OCI-LY7 (cell line): Measurements from ENCODE around the gene LRP2. TPM values are rescaled to one million over a fixed set of nuclear protein-coding genes. Genes with fewer than 3 reads are reported as not detected.

Source experiments
- BruUV-seq: library from RNA; stranded (reverse); fragments of 400-500 nt; replicated peaks from 2 replicates; lab custom pipeline; 2021; lab: Mats Ljungman, UMichigan
- CTCF ChIA-PET: fragments of 300-600 bp; sonication (Branson Sonifier 250); formaldehyde crosslinking; loops from one replicate; lab custom pipeline; 2022; ENCODE audit warnings: antibody characterized with exemption; ENCODE audit not compliant: unreplicated experiment; lab: Charles Lee
- POLR2A ChIA-PET: fragments of 300-600 bp; sonication (Branson Sonifier 250); formaldehyde crosslinking; loops from one replicate; lab custom pipeline; 2022; ENCODE audit warnings: antibody characterized with exemption; lab: Charles Lee
- DNase-seq: peaks from one replicate; pipeline ENCODE4 v3.0.0-alpha.2; 2015; ENCODE audit warnings: low spot score
- H2AFZ ChIP-seq: fragments of 200-600 bp; sonication (generic), shearing (Covaris generic); 2 replicates; pipeline ENCODE4 v1.6.1; 2014; ENCODE audit warnings: mild to moderate bottlenecking, antibody characterized with exemption, low read length, moderate library complexity
- H3K27ac ChIP-seq: fragments of 200-600 bp; sonication (generic); 2 replicates; pipeline ENCODE4 v1.5.1; 2014; ENCODE audit warnings: mixed run types, low read depth, mild to moderate bottlenecking, moderate library complexity, low read length, inconsistent platforms; ENCODE audit not compliant: poor library complexity, severe bottlenecking
- H3K36me3 ChIP-seq: fragments of 200-600 bp; sonication (generic); 2 replicates; pipeline ENCODE4 v1.6.1; 2014; ENCODE audit warnings: mild to moderate bottlenecking, antibody characterized with exemption, low read length, moderate library complexity, mixed read lengths; ENCODE audit not compliant: insufficient read depth
- H3K4me1 ChIP-seq: fragments of 200-600 bp; sonication (generic); 2 replicates; pipeline ENCODE4 v1.5.1; 2014; ENCODE audit warnings: mild to moderate bottlenecking, low read length; ENCODE audit not compliant: insufficient read depth, poor library complexity, severe bottlenecking
- H3K4me2 ChIP-seq: fragments of 200-600 bp; sonication (generic); 2 replicates; pipeline ENCODE4 v1.6.1; 2014; ENCODE audit warnings: mild to moderate bottlenecking, low read length
- H3K4me3 ChIP-seq: fragments of 200-600 bp; sonication (generic); 2 replicates; pipeline ENCODE4 v1.5.1; 2014; ENCODE audit warnings: mild to moderate bottlenecking, low read depth, low read length; ENCODE audit not compliant: poor library complexity, severe bottlenecking
- H3K79me2 ChIP-seq: fragments of 200-600 bp; sonication (generic); 2 replicates; pipeline ENCODE4 v1.6.1; 2016; ENCODE audit warnings: low read depth, mild to moderate bottlenecking, low read length, moderate library complexity, mixed read lengths; ENCODE audit not compliant: insufficient read depth
- H3K9me2 ChIP-seq: fragments of 200-600 bp; sonication (generic); 2 replicates; pipeline ENCODE4 v1.6.1; 2016; ENCODE audit warnings: mild to moderate bottlenecking, low read length, mixed read lengths; ENCODE audit not compliant: insufficient read depth
- H3K9me3 ChIP-seq: fragments of 200-600 bp; sonication (generic); 2 replicates; pipeline ENCODE4 v1.6.1; 2014; ENCODE audit warnings: mild to moderate bottlenecking, mixed run types, low read length, mixed read lengths
- H4K20me1 ChIP-seq: fragments of 200-600 bp; sonication (generic); 2 replicates; pipeline ENCODE4 v1.6.1; 2014; ENCODE audit warnings: mild to moderate bottlenecking, antibody characterized with exemption, low read length, moderate library complexity, mixed read lengths; ENCODE audit not compliant: insufficient read depth
- EZH2phosphoT487 ChIP-seq: fragments of 200-600 bp; sonication (generic); IDR thresholded peaks from 2 replicates; pipeline ENCODE4 v1.6.1; 2018; ENCODE audit warnings: low read depth, borderline replicate concordance, mild to moderate bottlenecking, mixed run types, antibody characterized with exemption, low read length, moderate library complexity, mixed read lengths
- intact Hi-C: fragments of 100-400 bp; cut with micrococcal nuclease; formaldehyde crosslinking; loops from one replicate; pipeline ENCODE4 v1.10.0; 2022; ENCODE audit not compliant: unreplicated experiment
- total RNA-seq, 2 experiments: library from RNA; depleted of rRNA in 1 of 2; stranded (reverse); fragments of >200 nt in 1 of 2; shearing (Covaris generic) in 1 of 2; gene quantifications; 2 replicates each; pipeline ENCODE4 v1.2.3, GENCODE V29; 2014 to 2022
- TF ChIP-seq, protein P1 (sequence below): fragments of 200-600 bp; sonication (generic); conservative IDR thresholded peaks from 2 replicates; pipeline ENCODE4 v1.5.1; 2014; ENCODE audit warnings: mild to moderate bottlenecking, antibody characterized with exemption, low read length, moderate library complexity, mixed read lengths

Gene LRP2
- total RNA-seq, 2 experiments from 2014 or later: 0.89 TPM; not detected in 1

DNA sequence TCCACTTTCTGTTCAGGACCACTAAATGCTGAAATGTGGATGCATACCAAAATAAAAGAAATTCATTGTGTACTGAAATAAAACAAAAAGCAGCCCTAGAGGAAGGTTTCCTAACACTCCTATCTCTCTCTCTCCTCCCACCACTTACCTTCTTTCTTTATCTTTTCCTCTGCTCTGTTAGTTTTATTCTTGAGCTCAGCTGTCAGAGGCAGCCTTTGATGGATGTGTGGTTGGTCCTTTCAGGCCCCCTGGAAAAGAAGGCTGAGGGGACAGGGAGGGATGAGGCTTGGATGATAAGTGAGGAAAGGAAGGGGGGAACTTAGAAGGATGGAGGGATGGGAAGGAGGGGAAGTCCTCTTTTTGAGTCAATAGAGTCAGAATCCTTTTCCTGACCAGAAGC is 245.3 kb downstream of the LRP2 start:
- Histone ChIP-seq H3K9me2 (no peaks in the 10 kb centered on the region), H3K4me2 (no peak overlapping the region), H4K20me1 (no peaks in the 10 kb centered on the region), H3K27ac (no peak overlapping the region), H3K4me3 (no peak overlapping the region), H3K36me3 (no peaks in the 10 kb centered on the region), H3K4me1 (no peaks in the 10 kb centered on the region), H3K79me2 (no peaks in the 10 kb centered on the region), H3K9me3 (no peaks in the 10 kb centered on the region), H2AFZ (no peak overlapping the region)
- intact Hi-C loops: no loop called here
- no peak for TF ChIP-seq EZH2phosphoT487
- BruUV-seq: no TSS peak
- CTCF ChIA-PET: no interaction called here
- POLR2A ChIA-PET: interaction anchor here (1.0 kb wide), 1 partner anchor 169 kb away, joined by 4 read pairs; no protein-coding TSS in a partner anchor
- DNase-seq: no peak

DNA sequence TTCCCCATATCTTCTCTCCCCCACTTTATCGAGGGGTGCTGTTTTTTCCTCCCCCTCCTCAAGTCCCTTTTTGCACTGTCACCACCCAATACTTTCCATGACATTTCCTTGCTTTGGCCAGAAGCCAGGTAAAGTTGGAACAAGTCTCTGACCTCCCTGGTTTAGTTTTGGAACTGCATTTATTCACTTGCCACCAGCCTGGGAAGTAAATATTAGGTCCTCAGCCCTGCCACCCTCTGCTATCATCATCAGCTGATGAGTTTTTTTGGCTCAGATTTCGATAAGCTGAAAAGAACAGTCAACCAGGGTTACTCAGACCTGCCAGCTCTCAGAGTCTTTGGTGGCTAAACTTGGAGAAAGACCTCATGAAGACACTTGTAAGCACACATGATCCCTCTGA is 246.0 kb downstream of the LRP2 start:
- Histone ChIP-seq H3K4me2 (no peak overlapping the region), H3K27ac (no peak overlapping the region), H3K9me2 (no peaks in the 10 kb centered on the region), H3K36me3 (no peaks in the 10 kb centered on the region), H3K4me1 (no peaks in the 10 kb centered on the region), H3K79me2 (no peaks in the 10 kb centered on the region), H2AFZ (no peak overlapping the region), H4K20me1 (no peaks in the 10 kb centered on the region), H3K4me3 (no peak overlapping the region), H3K9me3 (no peaks in the 10 kb centered on the region)
- TF ChIP-seq, protein P1, sequence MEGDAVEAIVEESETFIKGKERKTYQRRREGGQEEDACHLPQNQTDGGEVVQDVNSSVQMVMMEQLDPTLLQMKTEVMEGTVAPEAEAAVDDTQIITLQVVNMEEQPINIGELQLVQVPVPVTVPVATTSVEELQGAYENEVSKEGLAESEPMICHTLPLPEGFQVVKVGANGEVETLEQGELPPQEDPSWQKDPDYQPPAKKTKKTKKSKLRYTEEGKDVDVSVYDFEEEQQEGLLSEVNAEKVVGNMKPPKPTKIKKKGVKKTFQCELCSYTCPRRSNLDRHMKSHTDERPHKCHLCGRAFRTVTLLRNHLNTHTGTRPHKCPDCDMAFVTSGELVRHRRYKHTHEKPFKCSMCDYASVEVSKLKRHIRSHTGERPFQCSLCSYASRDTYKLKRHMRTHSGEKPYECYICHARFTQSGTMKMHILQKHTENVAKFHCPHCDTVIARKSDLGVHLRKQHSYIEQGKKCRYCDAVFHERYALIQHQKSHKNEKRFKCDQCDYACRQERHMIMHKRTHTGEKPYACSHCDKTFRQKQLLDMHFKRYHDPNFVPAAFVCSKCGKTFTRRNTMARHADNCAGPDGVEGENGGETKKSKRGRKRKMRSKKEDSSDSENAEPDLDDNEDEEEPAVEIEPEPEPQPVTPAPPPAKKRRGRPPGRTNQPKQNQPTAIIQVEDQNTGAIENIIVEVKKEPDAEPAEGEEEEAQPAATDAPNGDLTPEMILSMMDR: no peak
- TF ChIP-seq EZH2phosphoT487: no peak
- no TSS peak for BruUV-seq
- CTCF ChIA-PET: no interaction called here
- no peak for DNase-seq
- POLR2A ChIA-PET: no interaction called here
- intact Hi-C loops: no loop called here

DNA sequence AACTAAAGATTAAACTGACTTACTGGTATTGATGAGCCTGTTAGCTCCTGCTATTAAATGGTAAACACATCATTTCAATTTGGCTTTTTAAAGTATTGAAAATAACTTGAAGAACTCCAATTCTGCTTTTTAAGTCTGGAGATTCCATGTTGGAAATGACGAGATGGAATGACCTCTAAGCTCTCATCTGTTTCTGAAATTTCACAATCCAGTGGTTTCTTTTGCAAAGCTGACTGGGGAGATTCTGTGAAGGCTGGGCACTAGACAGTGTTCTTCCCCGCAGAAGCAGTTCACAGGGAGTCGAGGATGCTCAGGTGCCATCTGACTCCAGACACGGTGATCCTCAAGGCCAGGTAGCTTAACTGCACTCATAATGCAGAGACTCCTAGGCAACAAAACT is 248.3 kb downstream of the LRP2 start:
- intact Hi-C loops: no loop called here
- Histone ChIP-seq H3K4me2 (no peak overlapping the region), H2AFZ (no peak overlapping the region), H3K4me1 (no peaks in the 10 kb centered on the region), H3K9me2 (no peaks in the 10 kb centered on the region), H3K4me3 (no peak overlapping the region), H3K36me3 (no peaks in the 10 kb centered on the region), H4K20me1 (no peaks in the 10 kb centered on the region), H3K79me2 (no peaks in the 10 kb centered on the region), H3K9me3 (no peaks in the 10 kb centered on the region), H3K27ac (no peak overlapping the region)
- no peak for DNase-seq
- BruUV-seq: no TSS peak
- POLR2A ChIA-PET: interaction anchor here (1.0 to 1.2 kb wide), 2 partner anchors 27 to 33 kb away, joined by 3 to 4 read pairs; no protein-coding TSS in a partner anchor
- CTCF ChIA-PET: no interaction called here
- no peak for TF ChIP-seq EZH2phosphoT487
- TF ChIP-seq, protein P1: no peak
